ENCODE data around the gene SUGT1. TPM values are rescaled to one million over a fixed set of nuclear protein-coding genes. Genes with fewer than 3 reads are reported as not detected.
A peak's percentile ranks its signal among the peaks of the same experiment; 100 is the strongest.
"Not testable (repeated sequence)": the region's sequence is repeated elsewhere in the genome, so short reads cannot be mapped to it uniquely, and the experiment has no call there.

SUGT1 gene
- total RNA-seq, 5 donors from 2014 or later (not counting 1 experiment from before 2014, with no cell fraction given) = 28.2 to 33.1 (median 28.6) TPM

DNA sequence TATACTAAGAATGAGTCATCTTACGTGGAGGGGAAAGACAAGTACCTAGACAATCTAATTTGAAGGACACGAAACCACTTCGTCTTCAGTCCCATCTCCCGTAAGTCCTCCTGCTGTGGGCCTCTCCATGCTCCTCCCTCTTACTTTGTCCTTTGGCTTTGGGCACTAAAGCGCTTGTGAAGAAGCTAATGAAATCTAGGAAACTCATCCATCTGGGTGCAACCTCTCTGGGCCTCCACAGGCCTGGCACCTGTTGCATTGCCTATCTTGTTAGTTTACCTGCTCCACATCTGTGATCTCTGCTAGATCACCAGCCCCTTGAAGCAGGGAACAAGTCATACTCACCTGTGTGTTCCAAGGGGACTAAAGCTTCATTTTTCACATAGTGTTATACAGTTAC lies 42.5 kb upstream of the SUGT1 start:
- H3K27me3 Mint-ChIP-seq = peaks cover 3 to 10% of the 10 kb centered on the region in 2 donors
- H3K36me3 ChIP-seq (ENCODE audit: control insufficient read depth in 2 of 2, extremely low read depth in 1 of 2, insufficient read depth in 1 of 2, low read length in 1 of 2); POLR2A ChIA-PET; H3K27ac Mint-ChIP-seq; H3K36me3 Mint-ChIP-seq; H3K9me3 Mint-ChIP-seq; H3K9me3 ChIP-seq; H3K4me3 ChIP-seq (ENCODE audit: control insufficient read depth in 1 of 2, extremely low read depth in 1 of 2, low read length in 1 of 2); H3K4me3 Mint-ChIP-seq; H3K27me3 ChIP-seq (replicated peaks in 1 of 2; ENCODE audit: control insufficient read depth in 2 of 2, extremely low read depth in 1 of 2, insufficient read depth in 2 of 2, low read length in 1 of 2); DNase-seq; H3K27ac ChIP-seq (ENCODE audit: low read length); ATAC-seq (replicated peaks in 1 of 4); H3K4me1 ChIP-seq (ENCODE audit: control insufficient read depth in 1 of 2, extremely low read depth in 1 of 2, insufficient read depth in 2 of 2, low read length in 2 of 2): not testable (repeated sequence)
- H3K4me1 Mint-ChIP-seq = peaks cover under 1 to 13% (median 3%) of the 10 kb centered on the region in 3 donors
- CTCF ChIA-PET = interaction anchor here (0.6 to 1.9 kb wide), 5 partner anchors 42 to 358 kb away, joined by 3 to 10 read pairs (median 7); partner anchors contain the start of gene SUGT1 (in 1 of the 2)
- WGBS (ENCODE audit: insufficient coverage) = no CpG with 5 or more reads among the region's 5 CpGs

DNA sequence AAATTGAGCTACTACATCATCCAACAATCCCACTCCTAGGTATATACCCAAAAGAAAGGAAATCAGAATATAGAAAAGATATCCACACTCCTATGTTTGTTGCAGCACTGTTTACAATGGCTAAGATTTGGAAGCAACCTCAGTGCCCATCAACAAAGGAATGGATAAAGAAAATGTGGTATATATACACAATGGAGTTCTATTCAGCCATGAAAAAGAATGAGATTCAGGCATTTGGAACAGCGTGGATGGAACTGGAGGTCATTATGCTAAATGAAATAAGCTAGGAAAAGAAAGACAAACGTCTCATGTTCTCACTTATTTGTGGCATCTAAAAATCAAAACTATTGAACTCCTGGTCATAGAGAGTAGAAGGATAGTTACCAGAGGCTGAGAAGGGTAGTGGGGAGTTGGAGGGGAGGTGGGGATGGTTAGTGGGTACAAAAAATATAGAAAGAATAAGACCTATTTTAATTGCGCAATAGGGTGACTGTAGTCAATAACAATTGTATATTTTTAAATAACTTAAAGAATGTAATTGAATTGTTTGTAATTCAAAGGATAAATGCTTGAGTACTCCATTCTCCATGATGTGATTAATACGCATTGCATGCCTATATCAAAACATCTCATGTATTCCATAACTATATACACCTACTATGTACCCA lies 37.4 kb upstream of the SUGT1 start:
- peaks cover 3 to 22% of the 10 kb centered on the region in 2 experiments for H3K4me1 ChIP-seq (ENCODE audit: control insufficient read depth in 1 of 2, extremely low read depth in 1 of 2, insufficient read depth in 2 of 2, low read length in 2 of 2)
- Mint-ChIP-seq H3K36me3 (no peaks in the 10 kb centered on the region), H3K4me3 (peak overlapping the region in 2 of 3 donors; percentile 40 to 62), H3K4me1 (peaks cover 18 to 34% (median 26%) of the 10 kb centered on the region in 3 donors), H3K9me3 (no peaks in the 10 kb centered on the region), H3K27ac (peak overlapping the region in 1 of 2 donors; percentile 58), H3K27me3 (peaks cover 0 to 7% of the 10 kb centered on the region in 2 donors)
- ATAC-seq (replicated peaks in 1 of 4) (no peak), DNase-seq (no peak)
- no peaks in the 10 kb centered on the region for H3K9me3 ChIP-seq
- POLR2A ChIA-PET = no interaction called here
- 100% methylated on average over 1 of the region's 4 CpGs for WGBS (ENCODE audit: insufficient coverage)
- CTCF ChIA-PET = interaction anchor here in 1 of 2 donors (2.9 kb wide), 1 partner anchor 38 kb away, joined by 40 read pairs; the partner anchor contains the start of gene SUGT1
- H3K36me3 ChIP-seq (ENCODE audit: control insufficient read depth in 2 of 2, extremely low read depth in 1 of 2, insufficient read depth in 1 of 2, low read length in 1 of 2) = no peaks in the 10 kb centered on the region
- no peak overlapping the region for H3K27ac ChIP-seq (ENCODE audit: low read length)
- H3K4me3 ChIP-seq (ENCODE audit: control insufficient read depth in 1 of 2, extremely low read depth in 1 of 2, low read length in 1 of 2) = no peak overlapping the region
- peaks cover 0 to 2% of the 10 kb centered on the region in 2 experiments for H3K27me3 ChIP-seq (replicated peaks in 1 of 2; ENCODE audit: control insufficient read depth in 2 of 2, extremely low read depth in 1 of 2, insufficient read depth in 2 of 2, low read length in 1 of 2)

DNA sequence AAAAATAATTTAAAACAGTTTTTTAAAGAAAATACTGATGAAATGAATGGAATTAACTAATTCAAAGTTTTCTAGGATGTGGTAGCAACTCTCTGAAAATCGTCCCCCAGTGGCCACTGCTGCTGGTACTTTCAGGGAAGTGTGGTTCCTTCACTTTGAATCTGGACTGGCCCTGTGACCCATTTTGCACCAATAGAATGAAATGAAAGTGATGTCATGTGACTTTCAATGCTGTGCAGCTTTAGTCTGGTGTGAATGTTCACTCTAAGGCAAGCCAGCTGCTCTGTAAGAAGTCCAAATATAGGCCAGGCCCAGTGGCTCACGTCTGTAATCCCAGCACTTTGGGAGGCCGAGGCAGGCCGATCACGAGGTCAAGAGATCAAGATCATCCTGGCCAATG lies 36.8 kb upstream of the SUGT1 start:
- H3K27me3 ChIP-seq (replicated peaks in 1 of 2; ENCODE audit: control insufficient read depth in 2 of 2, extremely low read depth in 1 of 2, insufficient read depth in 2 of 2, low read length in 1 of 2) = no peaks in the 10 kb centered on the region
- Mint-ChIP-seq H3K27ac (peak overlapping the region; percentile 95 to 98), H3K4me3 (peak overlapping the region; percentile 97 to 98 (median 98)), H3K36me3 (no peaks in the 10 kb centered on the region), H3K27me3 (peaks cover 0 to 7% of the 10 kb centered on the region in 2 donors), H3K9me3 (no peaks in the 10 kb centered on the region), H3K4me1 (peaks cover 21 to 38% (median 30%) of the 10 kb centered on the region in 3 donors)
- peaks cover 3 to 22% of the 10 kb centered on the region in 2 experiments for H3K4me1 ChIP-seq (ENCODE audit: control insufficient read depth in 1 of 2, extremely low read depth in 1 of 2, insufficient read depth in 2 of 2, low read length in 2 of 2)
- no peak for ATAC-seq (replicated peaks in 1 of 4)
- ChIA-PET POLR2A (interaction anchor here in 1 of 2 donors (0.7 kb wide), 1 partner anchor 815 kb away, joined by 4 read pairs; no protein-coding TSS in a partner anchor), CTCF (interaction anchor here (0.8 to 2.9 kb wide), 2 partner anchors 37 to 352 kb away, joined by 3 to 40 read pairs; partner anchors contain the start of gene SUGT1 (in 1 of the 2))
- DNase-seq = peak in 1 of 35 experiments; percentile 23
- H3K9me3 ChIP-seq = no peaks in the 10 kb centered on the region
- WGBS (ENCODE audit: insufficient coverage) = 70% methylated on average over 1 of the region's 5 CpGs
- H3K4me3 ChIP-seq (ENCODE audit: control insufficient read depth in 1 of 2, extremely low read depth in 1 of 2, low read length in 1 of 2) = no peak overlapping the region
- no peaks in the 10 kb centered on the region for H3K36me3 ChIP-seq (ENCODE audit: control insufficient read depth in 2 of 2, extremely low read depth in 1 of 2, insufficient read depth in 1 of 2, low read length in 1 of 2)
- H3K27ac ChIP-seq (ENCODE audit: low read length) = no peak overlapping the region

DNA sequence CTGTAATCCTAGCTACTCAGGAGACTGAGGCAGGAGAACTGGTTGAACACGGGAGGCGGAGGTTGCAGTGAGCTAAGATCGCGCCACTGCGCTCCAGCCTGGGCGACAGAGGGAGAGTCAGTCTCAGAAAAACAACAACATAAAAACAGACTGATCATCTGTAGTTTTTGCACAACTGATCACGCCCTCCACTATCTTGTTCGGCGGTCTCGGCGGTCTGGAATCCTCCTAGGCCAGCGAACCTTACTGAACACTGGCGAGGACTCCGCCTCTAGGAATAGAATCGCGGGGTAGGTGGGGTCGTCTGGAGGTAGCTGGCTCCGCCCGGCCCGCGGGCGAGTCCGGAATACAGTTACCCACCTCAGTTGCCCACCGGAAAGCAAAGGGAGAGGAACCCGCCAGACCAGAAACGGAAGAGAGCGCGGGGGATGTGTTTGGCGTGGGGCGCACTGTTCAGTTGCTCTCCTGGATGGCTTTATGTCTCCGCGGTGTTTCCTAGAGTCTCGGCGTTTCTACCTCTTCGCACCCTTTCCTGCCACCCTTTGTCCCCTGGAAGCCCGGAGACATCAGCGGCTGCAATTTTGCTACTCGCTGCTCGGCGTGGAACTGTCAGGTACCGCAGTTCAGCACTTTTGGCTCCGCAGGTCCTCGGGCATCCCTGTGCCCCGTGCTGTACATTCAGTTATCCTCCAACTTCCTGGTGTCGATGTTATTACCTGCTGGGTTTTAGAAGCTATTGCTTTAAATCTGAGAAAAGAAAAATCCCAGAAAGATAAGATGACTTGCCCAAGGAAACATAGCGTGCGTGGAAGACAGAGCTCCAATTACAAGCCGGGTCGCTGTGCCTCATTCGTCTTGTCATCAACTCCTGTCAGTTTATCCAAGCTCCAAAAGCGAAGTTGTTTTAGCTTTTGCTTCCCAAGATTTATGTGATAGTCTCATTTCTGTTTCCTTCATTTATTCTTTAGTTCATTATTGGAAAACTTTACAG lies 35.3 kb upstream of the SUGT1 start:
- peaks cover 32 to 49% (median 37%) of the 10 kb centered on the region in 3 donors for H3K4me1 Mint-ChIP-seq
- H3K27me3 Mint-ChIP-seq = no peaks in the 10 kb centered on the region
- Histone ChIP-seq H3K9me3 (no peaks in the 10 kb centered on the region), H3K4me1 (ENCODE audit: control insufficient read depth in 1 of 2, extremely low read depth in 1 of 2, insufficient read depth in 2 of 2, low read length in 2 of 2) (peaks cover 3 to 22% of the 10 kb centered on the region in 2 experiments), H3K4me3 (ENCODE audit: control insufficient read depth in 1 of 2, extremely low read depth in 1 of 2, low read length in 1 of 2) (peak overlapping the region; percentile 76 to 96), H3K36me3 (ENCODE audit: control insufficient read depth in 2 of 2, extremely low read depth in 1 of 2, insufficient read depth in 1 of 2, low read length in 1 of 2) (no peaks in the 10 kb centered on the region), H3K27me3 (replicated peaks in 1 of 2; ENCODE audit: control insufficient read depth in 2 of 2, extremely low read depth in 1 of 2, insufficient read depth in 2 of 2, low read length in 1 of 2) (no peaks in the 10 kb centered on the region), H3K27ac (ENCODE audit: low read length) (peak overlapping the region; percentile 50)
- peak overlapping the region; percentile 97 to 98 (median 98) for H3K4me3 Mint-ChIP-seq
- ChIA-PET POLR2A (interaction anchor here (0.6 to 2.0 kb wide), 6 partner anchors 35 to 1166 kb away, joined by 3 to 11 read pairs (median 4); partner anchors contain the start of gene SUGT1 (in 1 of the 2)), CTCF (interaction anchor here (0.6 to 2.9 kb wide), 4 partner anchors 12 to 815 kb away, joined by 3 to 40 read pairs (median 4); partner anchors contain the start of gene SUGT1 (in 2 of the 2))
- no peaks in the 10 kb centered on the region for H3K9me3 Mint-ChIP-seq
- under 1% methylated on average over 46 of the region's 51 CpGs for WGBS (ENCODE audit: insufficient coverage)
- peak; percentile 67 to 89 (median 79) for DNase-seq
- peak overlapping the region; percentile 95 to 98 for H3K27ac Mint-ChIP-seq
- peak; percentile 95 to 97 (median 96) for ATAC-seq (replicated peaks in 1 of 4)
- peaks cover 5% of the 10 kb centered on the region for H3K36me3 Mint-ChIP-seq

DNA sequence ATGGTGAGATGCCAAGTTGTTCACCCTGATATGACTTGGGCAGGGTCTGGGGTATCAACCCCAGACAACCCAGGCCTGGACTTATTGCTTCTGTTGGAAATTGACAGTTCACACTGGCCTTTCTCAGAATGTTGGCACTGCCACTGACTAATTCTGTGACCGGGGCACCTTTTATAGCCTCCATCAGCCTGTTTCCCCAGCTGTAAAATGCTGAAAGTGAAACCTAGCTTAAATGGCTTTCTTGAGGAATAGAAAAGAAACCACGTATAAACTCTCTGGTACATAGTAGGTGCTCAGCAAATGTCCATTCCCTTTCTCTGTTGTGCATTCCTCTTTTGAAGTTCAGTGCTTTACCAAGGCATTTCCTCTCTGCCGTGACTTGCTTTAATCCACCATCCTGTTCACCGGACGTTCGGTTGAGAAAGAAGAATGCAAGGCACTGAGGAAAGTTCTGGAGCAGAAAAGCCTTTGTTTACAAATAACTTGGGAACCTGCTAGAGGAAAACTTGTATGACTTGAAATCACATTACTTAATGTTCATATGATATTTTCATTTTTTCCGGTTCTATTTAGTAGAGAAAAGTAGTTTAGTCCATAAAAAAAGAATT lies 21.4 kb upstream of the SUGT1 start:
- POLR2A ChIA-PET; H3K27me3 ChIP-seq (replicated peaks in 1 of 2; ENCODE audit: control insufficient read depth in 2 of 2, extremely low read depth in 1 of 2, insufficient read depth in 2 of 2, low read length in 1 of 2); H3K4me1 ChIP-seq (ENCODE audit: control insufficient read depth in 1 of 2, extremely low read depth in 1 of 2, insufficient read depth in 2 of 2, low read length in 2 of 2); H3K9me3 ChIP-seq; H3K27ac ChIP-seq (ENCODE audit: low read length); CTCF ChIA-PET; H3K4me3 ChIP-seq (ENCODE audit: control insufficient read depth in 1 of 2, extremely low read depth in 1 of 2, low read length in 1 of 2); H3K9me3 Mint-ChIP-seq; H3K4me1 Mint-ChIP-seq; H3K27ac Mint-ChIP-seq; ATAC-seq (replicated peaks in 1 of 4); H3K4me3 Mint-ChIP-seq; H3K27me3 Mint-ChIP-seq; DNase-seq: not testable (repeated sequence)
- 17% methylated on average over 1 of the region's 7 CpGs for WGBS (ENCODE audit: insufficient coverage)
- peaks cover 0 to 35% of the 10 kb centered on the region in 2 donors for H3K36me3 ChIP-seq (ENCODE audit: control insufficient read depth in 2 of 2, extremely low read depth in 1 of 2, insufficient read depth in 1 of 2, low read length in 1 of 2)
- H3K36me3 Mint-ChIP-seq = peaks cover 45% of the 10 kb centered on the region
